Prostate gland (tissue), 2 donors: ENCODE results near the gene DNAJC5G. TPM values are rescaled to one million over a fixed set of nuclear protein-coding genes. Genes with fewer than 3 reads are reported as not detected.

Source experiments
- DNase-seq: peaks from one replicate; pipeline ENCODE4 v3.0.0-alpha.2; 2019; ENCODE audit warnings: low spot score
- H3K27ac ChIP-seq, 2 donors: fragments of 200-600 bp; sonication (generic); 2 replicates each; pipeline ENCODE4 v1.5.1; 2017 to 2019
- H3K27me3 ChIP-seq: fragments of 200-600 bp; sonication (generic); replicated peaks from 2 replicates; pipeline ENCODE4 v1.5.1; 2019; ENCODE audit not compliant: insufficient read depth
- H3K36me3 ChIP-seq, 2 donors: fragments of 200-600 bp; sonication (generic); 1 replicate in 1 of 2; 2 replicates in 1 of 2; pipeline versions ENCODE4 v1.5.1 to v1.8.1; 2017 to 2019
- H3K4me1 ChIP-seq: fragments of 200-600 bp; sonication (generic); replicated peaks from 2 replicates; pipeline ENCODE4 v1.5.1; 2019
- H3K4me3 ChIP-seq, 2 donors: fragments of 200-600 bp; sonication (generic); 2 replicates each; pipeline ENCODE4 v1.5.1; 2017 to 2019
- H3K9me3 ChIP-seq: fragments of 200-600 bp; sonication (generic); 2 replicates; pipeline ENCODE4 v1.5.1; 2017
- CTCF ChIP-seq, 4 experiments: fragments of 200-600 bp in 2 of 4; fragments of 450-650 bp in 2 of 4; sonication (generic) in 2 of 4; IDR thresholded peaks; 1 replicate in 3 of 4; 2 replicates in 1 of 4; pipeline ENCODE4 v1.5.1; 2016 to 2019; ENCODE audit warnings: antibody characterized with exemption in 4 of 4, mild to moderate bottlenecking in 2 of 4, moderate library complexity in 2 of 4
- POLR2A ChIP-seq: fragments of 450-650 bp; IDR thresholded peaks from one replicate; pipeline ENCODE4 v1.6.1; 2016; ENCODE audit warnings: antibody characterized with exemption, mild to moderate bottlenecking
- POLR2AphosphoS5 ChIP-seq: sonication (generic); formaldehyde crosslinking; IDR thresholded peaks from one replicate; pipeline ENCODE4 v1.6.1; 2017; ENCODE audit warnings: antibody characterized with exemption
- WGBS: methylation state at CpG from one replicate; pipeline ENCODE4 v1.1.5; 2018; 5-methylcytosine and 5-hydroxymethylcytosine counted together
- intact Hi-C: fragments of 100-400 bp; cut with DNase I; formaldehyde crosslinking; loops from one replicate; pipeline ENCODE4 v1.14.2; 2022
- total RNA-seq, 2 donors: library from RNA; depleted of rRNA; stranded (reverse); fragments of >200 nt; gene quantifications; one replicate each; pipeline ENCODE4 v1.1.0, GENCODE V29; 2016

Gene DNAJC5G
- total RNA-seq, 2 donors from 2014 or later = 16.1 TPM; not detected in 1

- no peak for DNase-seq
- no peaks in the 10 kb centered on the region for H3K9me3 ChIP-seq
- WGBS = 92% methylated on average over 9 of the region's 9 CpGs
- H3K4me3 ChIP-seq = no peak overlapping the region
- no peaks in the 10 kb centered on the region for H3K27me3 ChIP-seq
- intact Hi-C loops = no loop called here
- H3K27ac ChIP-seq = no peak overlapping the region
- H3K4me1 ChIP-seq = no peaks in the 10 kb centered on the region
- TF ChIP-seq POLR2A = no peak
- TF ChIP-seq POLR2AphosphoS5 = no peak
- no peak for TF ChIP-seq CTCF (IDR thresholded peaks at IDR 0.05)
- peaks cover 12 to 30% of the 10 kb centered on the region in 2 donors for H3K36me3 ChIP-seq
These were observed 34.8 kb upstream of the DNAJC5G start for GRCh38 chr2:27240406-27240805.

GRCh38 chr2:27241761-27242613, 33.2 kb upstream of the DNAJC5G start:
- DNase-seq = no peak
- Histone ChIP-seq H3K27me3 (no peaks in the 10 kb centered on the region), H3K4me1 (no peaks in the 10 kb centered on the region), H3K9me3 (no peaks in the 10 kb centered on the region), H3K4me3 (no peak overlapping the region), H3K27ac (no peak overlapping the region), H3K36me3 (peaks cover 12 to 24% of the 10 kb centered on the region in 2 donors)
- intact Hi-C loops = no loop called here
- TF ChIP-seq CTCF (IDR thresholded peaks at IDR 0.05) (no peak), POLR2AphosphoS5 (no peak), POLR2A (no peak)
- 83% methylated on average over 24 of the region's 24 CpGs for WGBS

GRCh38 chr2:27242614-27242951, 32.6 kb upstream of the DNAJC5G start:
- Histone ChIP-seq H3K36me3 (peaks cover 10 to 22% of the 10 kb centered on the region in 2 donors), H3K27ac (no peak overlapping the region)

GRCh38 chr2:27243391-27244130, 31.7 kb upstream of the DNAJC5G start:
- Histone ChIP-seq H3K36me3 (peaks cover 10 to 14% of the 10 kb centered on the region in 2 donors), H3K27ac (no peak overlapping the region), H3K27me3 (no peaks in the 10 kb centered on the region), H3K4me3 (no peak overlapping the region), H3K9me3 (no peaks in the 10 kb centered on the region), H3K4me1 (no peaks in the 10 kb centered on the region)
- intact Hi-C loops = no loop called here
- TF ChIP-seq CTCF (IDR thresholded peaks at IDR 0.05) (no peak), POLR2A (no peak)
- DNase-seq = no peak
- WGBS = 84% methylated on average over 19 of the region's 19 CpGs

More at GRCh38 chr2:27242614-27242951, 32.6 kb upstream of the DNAJC5G start:
- Histone ChIP-seq H3K4me3 (no peak overlapping the region), H3K9me3 (no peaks in the 10 kb centered on the region), H3K27me3 (no peaks in the 10 kb centered on the region), H3K4me1 (no peaks in the 10 kb centered on the region)
- DNase-seq = no peak
- no peak for TF ChIP-seq CTCF (IDR thresholded peaks at IDR 0.05)
- no peak for TF ChIP-seq POLR2A
- TF ChIP-seq POLR2AphosphoS5 = no peak
- intact Hi-C loops = no loop called here
- 87% methylated on average over 15 of the region's 16 CpGs for WGBS
